Measurements from ENCODE around the gene CRYL1. TPM values are rescaled to one million over a fixed set of nuclear protein-coding genes. Genes with fewer than 3 reads are reported as not detected.

The CRYL1 gene
- total and polyA plus RNA-seq, 7 donors, result 33.0 to 183 (median 53.5) TPM

DNA sequence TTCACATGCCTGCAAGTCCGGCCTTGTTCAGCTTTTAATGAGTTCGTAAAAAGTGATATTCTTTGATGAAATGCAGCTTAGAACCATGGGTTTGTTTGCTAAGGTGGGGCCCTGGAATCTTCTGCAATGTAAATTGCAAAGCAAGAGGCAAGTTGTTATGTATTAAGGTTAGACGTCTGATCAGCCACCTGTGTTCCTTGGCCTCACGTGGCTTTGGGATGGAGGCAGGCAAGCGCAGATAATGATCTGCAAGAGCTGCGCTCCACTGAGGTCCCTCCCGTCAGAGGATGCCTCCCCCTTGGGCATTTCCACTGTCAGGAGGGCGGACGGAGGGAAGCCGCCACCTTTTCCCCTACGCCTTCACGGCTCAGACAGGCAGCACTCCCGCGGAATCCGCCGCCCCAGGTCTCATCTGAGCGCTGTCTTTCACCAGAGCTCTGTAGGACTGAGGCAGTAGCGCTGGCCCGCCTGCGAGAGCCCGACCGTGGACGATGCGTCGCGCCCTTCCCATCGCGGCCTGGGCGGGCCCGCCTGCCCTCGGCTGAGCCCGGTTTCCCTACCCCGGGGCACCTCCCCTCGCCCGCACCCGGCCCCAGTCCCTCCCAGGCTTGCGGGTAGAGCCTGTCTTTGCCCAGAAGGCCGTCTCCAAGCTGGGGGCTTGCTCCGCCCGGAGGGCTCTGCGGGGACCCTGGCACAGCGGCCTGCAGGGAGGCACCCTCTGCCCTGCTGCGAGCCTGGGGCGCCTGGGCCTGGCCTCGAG lies 110.9 kb downstream of the CRYL1 start:
- TF ChIP-seq, protein P1, sequence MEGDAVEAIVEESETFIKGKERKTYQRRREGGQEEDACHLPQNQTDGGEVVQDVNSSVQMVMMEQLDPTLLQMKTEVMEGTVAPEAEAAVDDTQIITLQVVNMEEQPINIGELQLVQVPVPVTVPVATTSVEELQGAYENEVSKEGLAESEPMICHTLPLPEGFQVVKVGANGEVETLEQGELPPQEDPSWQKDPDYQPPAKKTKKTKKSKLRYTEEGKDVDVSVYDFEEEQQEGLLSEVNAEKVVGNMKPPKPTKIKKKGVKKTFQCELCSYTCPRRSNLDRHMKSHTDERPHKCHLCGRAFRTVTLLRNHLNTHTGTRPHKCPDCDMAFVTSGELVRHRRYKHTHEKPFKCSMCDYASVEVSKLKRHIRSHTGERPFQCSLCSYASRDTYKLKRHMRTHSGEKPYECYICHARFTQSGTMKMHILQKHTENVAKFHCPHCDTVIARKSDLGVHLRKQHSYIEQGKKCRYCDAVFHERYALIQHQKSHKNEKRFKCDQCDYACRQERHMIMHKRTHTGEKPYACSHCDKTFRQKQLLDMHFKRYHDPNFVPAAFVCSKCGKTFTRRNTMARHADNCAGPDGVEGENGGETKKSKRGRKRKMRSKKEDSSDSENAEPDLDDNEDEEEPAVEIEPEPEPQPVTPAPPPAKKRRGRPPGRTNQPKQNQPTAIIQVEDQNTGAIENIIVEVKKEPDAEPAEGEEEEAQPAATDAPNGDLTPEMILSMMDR (IDR thresholded peaks at IDR 0.05), result no peak
- TF ChIP-seq POLR2A (IDR thresholded peaks at IDR 0.05), result no peak
- TF ChIP-seq POLR2AphosphoS5 (IDR thresholded peaks at IDR 0.05), result no peak
- no peak for TF ChIP-seq EP300 (IDR thresholded peaks at IDR 0.05)
- no peak for DNase-seq
- WGBS, 2 donors, result 20 to 51% methylated on average over 45 of the region's 45 CpGs
- H3K27me3 ChIP-seq, result peaks cover 0 to 2% (median 0%) of the 10 kb centered on the region in 3 donors
- no peaks in the 10 kb centered on the region for H3K36me3 ChIP-seq
- no peaks in the 10 kb centered on the region for H3K9me3 ChIP-seq
- H3K27ac ChIP-seq, result no peak overlapping the region
- intact Hi-C loops (cut with DNase I), result no loop called here
- H3K4me3 ChIP-seq, result no peak overlapping the region
- peaks cover 0 to 13% (median 5%) of the 10 kb centered on the region in 4 donors for H3K4me1 ChIP-seq

DNA sequence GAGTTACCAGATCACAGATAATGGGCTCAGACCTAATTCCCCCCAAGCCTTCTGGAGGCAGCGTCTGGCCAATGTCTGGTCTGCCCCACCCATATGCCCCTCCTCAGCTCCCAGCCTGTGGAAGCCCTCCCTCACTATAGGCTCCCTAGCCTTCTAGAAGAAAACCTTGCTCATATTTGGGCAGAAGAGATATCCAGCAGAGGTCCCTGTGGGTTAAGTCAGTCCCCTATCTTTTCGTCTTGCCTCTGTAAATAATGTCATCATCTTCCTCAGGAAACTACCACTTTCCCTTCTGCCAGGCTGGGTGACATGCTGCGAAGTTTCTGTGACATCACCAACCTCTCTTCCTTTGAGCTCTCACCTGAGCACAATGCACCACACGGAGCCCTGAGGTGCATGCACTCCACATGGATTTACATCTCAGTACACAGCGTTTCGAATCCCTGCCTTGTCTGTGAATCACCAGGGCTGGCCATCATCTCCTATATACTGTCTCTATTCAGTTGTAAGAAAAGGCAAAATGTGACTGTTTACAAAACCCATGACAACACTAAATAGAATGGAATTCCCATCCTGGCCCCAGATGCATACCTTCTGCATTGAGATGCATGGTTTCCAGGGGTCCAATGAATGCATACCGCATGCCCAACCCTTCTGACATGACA lies 112.8 kb downstream of the CRYL1 start:
- Histone ChIP-seq H3K4me3 (no peak overlapping the region), H3K36me3 (no peaks in the 10 kb centered on the region), H3K27ac (no peak overlapping the region), H3K4me1 (peaks cover 0 to 7% (median 0%) of the 10 kb centered on the region in 4 donors), H3K9me3 (no peaks in the 10 kb centered on the region), H3K27me3 (peaks cover 0 to 2% (median 0%) of the 10 kb centered on the region in 3 donors)
- intact Hi-C loops (cut with DNase I), result no loop called here
- 80 to 90% methylated on average over 7 of the region's 7 CpGs for WGBS, 2 donors
- no peak for DNase-seq
- TF ChIP-seq POLR2AphosphoS5 (IDR thresholded peaks at IDR 0.05) (no peak), POLR2A (IDR thresholded peaks at IDR 0.05) (no peak), EP300 (IDR thresholded peaks at IDR 0.05) (no peak)
- TF ChIP-seq, protein P1 (IDR thresholded peaks at IDR 0.05), result no peak

DNA sequence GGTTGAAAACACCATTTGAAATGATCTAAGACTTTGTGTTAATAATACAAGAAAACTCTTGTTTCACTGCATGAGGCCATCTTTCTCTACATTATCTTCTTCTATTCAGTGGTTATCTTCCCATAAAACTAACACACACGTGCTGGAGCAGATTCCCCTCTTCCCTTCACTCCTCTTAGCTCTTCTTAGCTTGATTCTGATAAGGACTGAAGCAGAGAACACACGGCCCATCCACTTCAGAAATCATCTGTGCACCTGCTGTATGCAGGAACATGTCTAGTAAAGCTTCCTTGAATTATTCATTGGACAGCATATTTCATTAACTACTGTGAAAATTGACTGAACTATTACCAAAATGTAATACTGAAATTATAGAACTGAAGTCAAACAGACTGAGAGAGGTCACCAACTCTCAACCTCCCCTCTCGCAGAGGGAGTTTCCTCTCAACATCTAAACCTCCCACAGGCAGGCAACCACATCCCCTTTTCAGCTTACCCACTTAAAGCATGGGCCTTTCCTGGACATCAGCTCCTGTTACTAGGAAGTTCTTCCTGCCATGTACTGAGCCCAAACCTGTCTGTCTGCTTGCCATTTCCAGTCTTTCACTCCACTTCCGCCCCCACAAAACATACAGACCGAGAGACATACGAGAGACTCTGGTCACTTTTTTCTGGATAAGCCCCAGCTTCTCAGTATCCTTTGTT lies 113.9 kb downstream of the CRYL1 start:
- Histone ChIP-seq H3K4me1 (peaks cover 0 to 7% (median 0%) of the 10 kb centered on the region in 4 donors), H3K9me3 (no peaks in the 10 kb centered on the region), H3K36me3 (no peaks in the 10 kb centered on the region), H3K27me3 (peaks cover 0 to 2% (median 0%) of the 10 kb centered on the region in 3 donors), H3K4me3 (no peak overlapping the region), H3K27ac (no peak overlapping the region)
- DNase-seq, result no peak
- intact Hi-C loops (cut with DNase I), result no loop called here
- TF ChIP-seq, protein P1 (IDR thresholded peaks at IDR 0.05), result no peak
- TF ChIP-seq POLR2AphosphoS5 (IDR thresholded peaks at IDR 0.05) (no peak), POLR2A (IDR thresholded peaks at IDR 0.05) (no peak), EP300 (IDR thresholded peaks at IDR 0.05) (no peak)
- 45 to 62% methylated on average over 6 of the region's 6 CpGs for WGBS, 2 donors

DNA sequence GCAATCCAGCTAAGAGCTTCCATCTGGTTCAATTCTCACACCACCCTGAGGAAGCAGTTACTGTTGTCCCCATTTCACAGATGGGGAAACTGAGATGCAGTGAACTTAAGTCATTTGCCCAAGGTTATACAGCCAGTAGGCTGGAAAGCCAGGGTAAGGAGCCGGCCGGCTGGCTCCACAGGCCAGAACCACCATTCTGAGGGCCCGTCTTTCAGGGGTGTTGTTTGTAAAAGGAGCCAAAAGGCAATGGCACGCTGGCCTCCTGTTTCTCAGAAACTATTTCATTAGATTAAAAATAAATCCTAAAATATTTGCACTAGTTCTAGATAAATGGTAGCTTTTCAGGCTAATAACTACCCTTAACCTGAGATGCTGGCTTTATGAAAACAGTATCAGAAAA lies 114.9 kb downstream of the CRYL1 start:
- no peak for DNase-seq
- WGBS, 2 donors, result 72 to 88% methylated on average over 4 of the region's 4 CpGs
- Histone ChIP-seq H3K27ac (no peak overlapping the region), H3K36me3 (no peaks in the 10 kb centered on the region), H3K27me3 (peaks cover 0 to 2% (median 0%) of the 10 kb centered on the region in 3 donors), H3K4me3 (no peak overlapping the region), H3K4me1 (no peaks in the 10 kb centered on the region), H3K9me3 (no peaks in the 10 kb centered on the region)
- intact Hi-C loops (cut with DNase I), result no loop called here
- TF ChIP-seq EP300 (IDR thresholded peaks at IDR 0.05) (no peak), POLR2A (IDR thresholded peaks at IDR 0.05) (no peak), POLR2AphosphoS5 (IDR thresholded peaks at IDR 0.05) (no peak)
- TF ChIP-seq, protein P1 (IDR thresholded peaks at IDR 0.05), result no peak

Data from sigmoid colon (tissue), 7 donors.